NAMALWA (cell line): ENCODE results near the gene SF3B6.
A peak's percentile ranks its signal among the peaks of the same experiment; 100 is the strongest.
"Not testable (repeated sequence)": the region's sequence is repeated elsewhere in the genome, so short reads cannot be mapped to it uniquely, and the experiment has no call there.

Experiments
- DNase-seq: peaks from one replicate; pipeline ENCODE4 v3.0.0-alpha.2; 2015; ENCODE audit warnings: low spot score

SF3B6 gene

GRCh38 chr2:24093270-24093669 is 17.1 kb upstream of the SF3B6 start:
- DNase-seq = not testable (repeated sequence)

- no peak for DNase-seq
Observed at GRCh38 chr2:24088821-24089359, 12.8 kb upstream of the SF3B6 start.

- no peak for DNase-seq
Observed at GRCh38 chr2:24087032-24087431, 10.9 kb upstream of the SF3B6 start.

GRCh38 chr2:24086241-24086640 is 10.1 kb upstream of the SF3B6 start:
- DNase-seq = no peak

- no peak for DNase-seq
Observed at GRCh38 chr2:24085200-24085489, 9.0 kb upstream of the SF3B6 start.

- peak; percentile 81 for DNase-seq
Observed at GRCh38 chr2:24084386-24085199, 8.5 kb upstream of the SF3B6 start, which contains the start of gene TP53I3. Gene TP53I3 (minus strand): TSS chr2:24084834. CDS start chr2:24084326, 508 bp downstream.

GRCh38 chr2:24083567-24084385 is 7.7 kb upstream of the SF3B6 start:
- DNase-seq = peak; percentile 94

GRCh38 chr2:24082787-24083566 is 6.9 kb upstream of the SF3B6 start:
- no peak for DNase-seq

- DNase-seq = no peak
Observed at GRCh38 chr2:24080701-24081100, 4.6 kb upstream of the SF3B6 start.

GRCh38 chr2:24077879-24078278 is 1.8 kb upstream of the SF3B6 start:
- no peak for DNase-seq

GRCh38 chr2:24077535-24077877 is 1.4 kb upstream of the SF3B6 start:
- DNase-seq = no peak

GRCh38 chr2:24076849-24077534 is 866 bp upstream of the SF3B6 start:
- peak; percentile 30 for DNase-seq

- no peak for DNase-seq
Observed at GRCh38 chr2:24075259-24075658, 867 bp downstream of the SF3B6 start.

GRCh38 chr2:24073816-24074215 is 2.3 kb downstream of the SF3B6 start:
- DNase-seq = no peak

GRCh38 chr2:24072259-24072658 is 3.9 kb downstream of the SF3B6 start:
- DNase-seq = no peak

GRCh38 chr2:24065341-24065740 is 10.8 kb downstream of the SF3B6 start:
- no peak for DNase-seq

- peak; percentile 48 for DNase-seq
Observed at GRCh38 chr2:24058564-24059271, 17.4 kb downstream of the SF3B6 start.

GRCh38 chr2:24055750-24056149 is 20.4 kb downstream of the SF3B6 start:
- no peak for DNase-seq

- no peak for DNase-seq
Observed at GRCh38 chr2:24054366-24055010, 21.6 kb downstream of the SF3B6 start.

GRCh38 chr2:24052951-24053350 is 23.2 kb downstream of the SF3B6 start:
- no peak for DNase-seq

GRCh38 chr2:24051833-24052232 is 24.3 kb downstream of the SF3B6 start:
- no peak for DNase-seq
